Cerebellar cortex (tissue), 1 donor: Measurements from ENCODE around the gene FCHSD2.
A peak's percentile ranks its signal among the peaks of the same experiment; 100 is the strongest.
"Not testable (repeated sequence)": the region's sequence is repeated elsewhere in the genome, so short reads cannot be mapped to it uniquely, and the experiment has no call there.

Experiments used
- DNase-seq: peaks from one replicate; pipeline ENCODE4 v3.0.0-alpha.2; 2015; ENCODE audit warnings: low spot score

Gene FCHSD2

GRCh38 chr11:73004088-73004487 is 138.0 kb downstream of the FCHSD2 start:
- DNase-seq: no peak

GRCh38 chr11:73003088-73003487 is 139.0 kb downstream of the FCHSD2 start:
- DNase-seq: no peak

- no peak for DNase-seq
These were observed 139.9 kb downstream of the FCHSD2 start for GRCh38 chr11:73002214-73002613.

GRCh38 chr11:73001615-73002014 is 140.5 kb downstream of the FCHSD2 start:
- DNase-seq: peak; percentile 46

GRCh38 chr11:72998676-72999075 is 143.4 kb downstream of the FCHSD2 start:
- DNase-seq: no peak

- DNase-seq: no peak
These were observed 145.2 kb downstream of the FCHSD2 start for GRCh38 chr11:72996959-72997358.

- no peak for DNase-seq
These were observed 152.4 kb downstream of the FCHSD2 start for GRCh38 chr11:72989727-72990126.

- no peak for DNase-seq
These were observed 153.3 kb downstream of the FCHSD2 start for GRCh38 chr11:72988821-72989220.

- DNase-seq: no peak
These were observed 156.5 kb downstream of the FCHSD2 start for GRCh38 chr11:72985645-72986044.

- DNase-seq: no peak
These were observed 157.6 kb downstream of the FCHSD2 start for GRCh38 chr11:72984453-72985077.

- DNase-seq: no peak
These were observed 158.6 kb downstream of the FCHSD2 start for GRCh38 chr11:72983560-72983959.

- no peak for DNase-seq
These were observed 160.0 kb downstream of the FCHSD2 start for GRCh38 chr11:72981971-72982685.

- DNase-seq: no peak
These were observed 161.0 kb downstream of the FCHSD2 start for GRCh38 chr11:72981080-72981479.

GRCh38 chr11:72977782-72978181 is 164.3 kb downstream of the FCHSD2 start:
- DNase-seq: not testable (repeated sequence)

GRCh38 chr11:72976522-72976892 is 165.6 kb downstream of the FCHSD2 start:
- DNase-seq: not testable (repeated sequence)

GRCh38 chr11:72975778-72976521 is 166.2 kb downstream of the FCHSD2 start:
- DNase-seq: no peak

GRCh38 chr11:72974487-72975205 is 167.5 kb downstream of the FCHSD2 start:
- DNase-seq: no peak

GRCh38 chr11:72972496-72973128 is 169.5 kb downstream of the FCHSD2 start:
- no peak for DNase-seq

GRCh38 chr11:72971192-72971967 is 170.7 kb downstream of the FCHSD2 start:
- DNase-seq: no peak

GRCh38 chr11:72970557-72971118 is 171.5 kb downstream of the FCHSD2 start:
- no peak for DNase-seq

- DNase-seq: no peak
These were observed 172.2 kb downstream of the FCHSD2 start for GRCh38 chr11:72969894-72970335.
